Endothelial cell (in vitro differentiated cells): Measurements from ENCODE around the gene CCDC81. TPM values are rescaled to one million over a fixed set of nuclear protein-coding genes. Genes with fewer than 3 reads are reported as not detected.

Experiments
- DNase-seq: peaks from one replicate; pipeline ENCODE4 v3.0.0; 2021; ENCODE audit warnings: low spot score
- H3K27ac Mint-ChIP-seq: one replicate; pipeline ENCODE4 v1.8.0; 2021; ENCODE audit warnings: mixed read lengths, inconsistent platforms; ENCODE audit not compliant: unreplicated experiment
- H3K27me3 Mint-ChIP-seq: one replicate; pipeline ENCODE4 v1.8.0; 2021; ENCODE audit warnings: mild to moderate bottlenecking, moderate library complexity, mixed read lengths, inconsistent platforms; ENCODE audit not compliant: unreplicated experiment
- H3K36me3 Mint-ChIP-seq: one replicate; pipeline ENCODE4 v1.8.0; 2021; ENCODE audit warnings: mild to moderate bottlenecking, low read depth, mixed read lengths, inconsistent platforms; ENCODE audit not compliant: unreplicated experiment
- H3K4me1 Mint-ChIP-seq: one replicate; pipeline ENCODE4 v1.8.0; 2021; ENCODE audit warnings: mild to moderate bottlenecking, mixed read lengths, inconsistent platforms; ENCODE audit not compliant: unreplicated experiment
- H3K4me3 Mint-ChIP-seq: one replicate; pipeline ENCODE4 v1.8.0; 2021; ENCODE audit warnings: mild to moderate bottlenecking, mixed read lengths, inconsistent platforms; ENCODE audit not compliant: unreplicated experiment
- H3K9me3 Mint-ChIP-seq: one replicate; pipeline ENCODE4 v1.8.0; 2021; ENCODE audit warnings: mixed read lengths, inconsistent platforms; ENCODE audit not compliant: unreplicated experiment
- CTCF ChIP-seq: fragments of 200-600 bp; sonication (generic); IDR thresholded peaks from one replicate; pipeline ENCODE4 v1.5.0; 2021; ENCODE audit warnings: antibody characterized with exemption; ENCODE audit not compliant: unreplicated experiment
- total RNA-seq: library from RNA; stranded (reverse); fragmentation: NEBNext Ultra II Directional; extraction: Animal tissue kit (Norgen Biotek cat#: 25700); gene quantifications from one replicate; pipeline ENCODE4 v1.2.1, GENCODE V29; 2021; ENCODE audit not compliant: unreplicated experiment

Gene CCDC81
- total RNA-seq, 1 donor from 2014 or later = 0.33 TPM

DNA sequence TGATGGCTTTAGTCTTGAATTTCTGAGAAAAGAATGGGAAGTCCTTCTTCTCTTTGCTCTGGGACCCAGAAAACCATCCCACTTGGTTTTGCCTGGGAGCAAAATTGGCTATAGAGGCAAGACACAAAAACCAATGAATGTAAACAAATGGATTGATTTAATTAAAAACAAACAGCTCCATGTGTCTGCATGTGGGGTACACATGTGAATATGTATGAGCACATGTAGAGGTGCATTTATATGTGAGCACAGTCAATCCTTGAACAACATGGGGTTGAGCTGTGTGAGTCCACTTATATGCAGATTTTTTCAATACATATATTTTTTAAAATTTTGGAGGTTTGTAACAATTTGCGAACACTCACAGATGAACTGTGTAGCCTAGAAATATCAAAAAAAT is 87.2 kb downstream of the CCDC81 start:
- no peak overlapping the region for H3K27ac Mint-ChIP-seq
- H3K27me3 Mint-ChIP-seq = peaks cover 1% of the 10 kb centered on the region
- no peak for TF ChIP-seq CTCF
- DNase-seq = no peak
- H3K9me3 Mint-ChIP-seq = no peaks in the 10 kb centered on the region
- H3K4me1 Mint-ChIP-seq = peaks cover 24% of the 10 kb centered on the region
- H3K36me3 Mint-ChIP-seq = no peaks in the 10 kb centered on the region
- H3K4me3 Mint-ChIP-seq = no peak overlapping the region

DNA sequence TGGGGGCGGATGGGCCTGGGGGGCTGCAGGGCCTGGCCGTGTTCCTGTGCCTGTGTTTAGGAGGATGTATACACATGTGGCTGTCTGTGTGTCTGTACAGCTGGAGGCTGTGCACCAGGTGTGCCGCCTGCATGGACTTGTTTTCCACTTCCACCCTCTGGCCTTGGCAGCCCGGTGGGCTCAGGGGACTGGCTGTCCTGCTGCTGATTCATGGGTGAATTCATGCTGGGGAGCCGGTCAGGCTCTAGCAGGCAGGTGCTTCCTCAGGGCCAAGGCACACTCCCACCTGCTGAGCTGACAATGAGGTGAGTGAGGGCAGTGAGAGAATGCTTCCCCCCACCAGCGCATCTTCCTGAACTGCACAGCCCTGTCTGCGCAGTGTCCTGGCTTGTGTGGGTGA is 88.4 kb downstream of the CCDC81 start:
- Mint-ChIP-seq H3K4me1 (peaks cover 15% of the 10 kb centered on the region), H3K36me3 (no peaks in the 10 kb centered on the region), H3K27ac (no peak overlapping the region), H3K9me3 (no peaks in the 10 kb centered on the region), H3K27me3 (peaks cover 1% of the 10 kb centered on the region), H3K4me3 (no peak overlapping the region)
- no peak for TF ChIP-seq CTCF
- DNase-seq = no peak

- Mint-ChIP-seq H3K27ac (no peak overlapping the region), H3K36me3 (no peaks in the 10 kb centered on the region), H3K4me3 (no peak overlapping the region), H3K27me3 (peaks cover 3% of the 10 kb centered on the region), H3K4me1 (peaks cover 12% of the 10 kb centered on the region), H3K9me3 (no peaks in the 10 kb centered on the region)
- TF ChIP-seq CTCF = no peak
- DNase-seq = no peak
These were observed 89.3 kb downstream of the CCDC81 start for GRCh38 chr11:86463955-86464354.

DNA sequence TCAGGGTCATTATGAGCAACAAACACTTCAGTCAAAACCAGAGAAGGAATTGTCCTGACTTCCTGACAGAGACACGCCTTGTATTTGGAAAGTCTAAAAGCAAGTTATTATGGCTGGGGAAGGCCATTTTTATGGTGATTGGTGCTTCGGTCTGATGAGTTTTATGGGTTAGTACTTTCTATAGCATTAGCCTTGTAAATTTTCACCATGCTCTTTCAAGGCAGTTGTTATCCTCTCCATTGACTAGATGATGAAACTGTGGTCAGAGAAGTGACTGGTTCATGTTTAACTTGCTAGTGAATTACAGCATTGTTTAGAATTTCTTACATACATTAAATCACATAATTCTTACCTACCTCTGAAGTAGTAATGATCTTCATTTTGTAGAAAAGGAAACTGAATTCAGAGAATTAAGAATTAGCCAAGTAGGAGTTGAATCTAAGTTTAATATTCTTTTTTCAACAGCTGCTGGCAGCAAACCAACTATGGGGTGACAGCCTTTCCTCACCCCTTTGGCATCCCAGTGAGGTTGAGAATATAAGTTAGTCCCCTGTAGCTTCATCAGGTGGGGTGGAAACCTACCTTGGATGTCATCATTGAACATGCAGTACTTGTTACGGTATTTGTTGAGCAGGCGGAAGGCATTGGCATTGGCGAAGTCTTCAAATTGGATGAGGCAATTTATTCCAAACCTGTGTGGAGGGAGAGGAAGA is 90.0 kb downstream of the CCDC81 start:
- Mint-ChIP-seq H3K4me1 (peaks cover 12% of the 10 kb centered on the region), H3K36me3 (no peaks in the 10 kb centered on the region), H3K27ac (no peak overlapping the region), H3K4me3 (no peak overlapping the region), H3K9me3 (no peaks in the 10 kb centered on the region), H3K27me3 (peaks cover 3% of the 10 kb centered on the region)
- no peak for DNase-seq
- TF ChIP-seq CTCF = no peak

DNA sequence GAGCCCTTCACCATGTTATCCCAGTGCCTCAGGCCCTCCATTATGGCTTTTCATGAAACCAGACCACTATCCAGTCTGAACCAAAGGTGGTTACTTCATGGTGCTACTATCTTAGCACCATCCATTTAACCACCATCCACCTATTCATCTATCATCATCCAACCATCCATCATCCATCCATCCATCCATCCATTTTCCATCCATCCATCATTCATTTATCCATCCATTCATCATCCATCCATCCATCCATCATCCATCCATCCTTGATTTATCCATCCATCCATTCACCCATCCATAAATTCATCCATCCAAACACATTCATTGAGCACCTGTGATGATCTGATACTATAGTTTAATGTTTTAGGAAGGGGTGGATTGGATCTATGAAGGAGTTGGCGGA is 93.5 kb downstream of the CCDC81 start:
- no peak for TF ChIP-seq CTCF
- H3K4me3 Mint-ChIP-seq = no peak overlapping the region
- no peaks in the 10 kb centered on the region for H3K4me1 Mint-ChIP-seq
- no peak overlapping the region for H3K27ac Mint-ChIP-seq
- H3K9me3 Mint-ChIP-seq = no peaks in the 10 kb centered on the region
- H3K27me3 Mint-ChIP-seq = peaks cover 3% of the 10 kb centered on the region
- no peaks in the 10 kb centered on the region for H3K36me3 Mint-ChIP-seq
- DNase-seq = no peak
